ENCODE data around the gene APBA1.

DNA sequence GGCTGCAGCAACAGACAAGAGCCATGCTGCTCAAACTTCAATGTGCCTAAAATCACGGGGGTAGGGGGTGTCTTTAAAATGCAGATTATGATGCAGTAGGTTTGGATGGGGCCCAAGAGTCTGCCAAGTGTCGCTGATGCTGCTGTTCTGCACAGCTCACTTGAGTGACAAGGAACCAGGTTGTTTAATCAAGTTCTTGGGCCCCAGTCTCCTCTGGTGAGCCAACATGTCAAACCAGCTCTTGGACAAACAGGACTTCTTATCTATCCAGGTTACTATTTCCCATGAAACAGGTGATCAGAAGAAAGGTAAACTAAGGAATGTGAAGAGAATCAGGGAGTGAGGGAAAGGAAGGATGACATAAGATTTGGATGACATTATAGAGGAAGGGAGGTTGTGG lies 78.0 kb downstream of the APBA1 start:
- TF ChIP-seq POLR2AphosphoS5 (IDR thresholded peaks at IDR 0.05; ENCODE audit: low read depth, low read length): no peak
- TF ChIP-seq POLR2A (IDR thresholded peaks at IDR 0.05; ENCODE audit: low read depth, low read length): no peak
- TF ChIP-seq TAF1 (IDR thresholded peaks at IDR 0.05; ENCODE audit: low read depth, low read length): no peak
